ENCODE results near the gene HIP1R. TPM values are rescaled to one million over a fixed set of nuclear protein-coding genes. Genes with fewer than 3 reads are reported as not detected.

The HIP1R gene
- polyA plus RNA-seq, 2 of the 4 experiments (the other 2 are of a cell fraction): 9.0 to 10.6 TPM

DNA sequence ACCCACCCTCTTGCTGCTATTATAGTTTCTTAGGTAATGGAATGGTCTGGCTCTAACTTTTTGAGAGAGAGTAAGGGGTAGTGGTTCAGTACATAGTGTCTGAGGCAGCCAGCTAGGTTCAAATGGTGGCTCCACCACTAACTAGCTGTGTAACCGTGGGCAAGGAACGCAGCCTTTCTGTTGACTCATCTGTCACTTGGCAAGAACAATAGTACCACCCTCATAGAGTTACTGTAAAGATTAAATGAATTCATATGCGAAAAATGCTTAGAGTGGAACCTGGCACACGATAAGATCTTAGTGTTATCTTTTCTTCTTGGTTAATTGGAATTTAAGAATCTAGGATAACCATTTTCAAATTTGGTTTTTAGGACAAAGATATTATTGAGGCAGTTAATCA, 46.9 kb upstream of the HIP1R start:
- TF ChIP-seq, protein P1, sequence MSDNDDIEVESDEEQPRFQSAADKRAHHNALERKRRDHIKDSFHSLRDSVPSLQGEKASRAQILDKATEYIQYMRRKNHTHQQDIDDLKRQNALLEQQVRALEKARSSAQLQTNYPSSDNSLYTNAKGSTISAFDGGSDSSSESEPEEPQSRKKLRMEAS (IDR thresholded peaks at IDR 0.05): no peak
- no peak for ATAC-seq
- Histone ChIP-seq H3K27ac (no peak overlapping the region), H3K4me2 (no peak overlapping the region), H3K4me3 (no peak overlapping the region), H3K9me3 (no peaks in the 10 kb centered on the region), H3K4me1 (no peaks in the 10 kb centered on the region)
- DNase-seq (ENCODE audit: low read depth in 1 of 2, low spot score in 1 of 2): no peak
- FAIRE-seq: no peak
- WGBS (ENCODE audit: missing lambda C conversion rate): 44% methylated on average over 4 of the region's 4 CpGs
- POLR2A ChIA-PET: interaction anchor here (0.6 kb wide), 1 partner anchor 340 kb away, joined by 4 read pairs; no protein-coding TSS in a partner anchor
- CTCF ChIA-PET: interaction anchor here (8.2 kb wide), 1 partner anchor 72 kb away, joined by 95 read pairs; no protein-coding TSS in a partner anchor

DNA sequence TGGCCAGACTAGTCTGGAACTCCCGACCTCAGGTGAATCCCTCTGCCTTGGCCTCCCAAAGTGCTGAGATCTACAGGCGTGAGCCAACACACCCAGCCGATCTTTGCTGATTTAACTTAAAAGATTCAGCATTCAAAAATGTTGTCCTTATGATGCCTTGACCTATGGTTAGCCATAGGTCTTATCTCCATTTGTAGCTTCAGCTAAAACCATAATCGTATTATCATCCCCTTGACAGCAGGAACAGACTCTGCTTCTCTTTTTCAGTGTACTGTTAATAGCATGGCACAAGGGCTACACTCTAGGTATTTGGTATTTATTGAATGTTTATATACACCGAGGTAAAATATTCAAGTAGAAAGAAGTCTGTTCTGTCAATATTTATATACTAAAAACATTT, 45.6 kb upstream of the HIP1R start:
- ChIA-PET POLR2A (no interaction called here), CTCF (interaction anchor here (0.5 to 8.2 kb wide), 6 partner anchors 8 to 324 kb away, joined by 3 to 95 read pairs (median 6); partner anchors contain the start of gene DENR)
- no peaks in the 10 kb centered on the region for H3K9me3 ChIP-seq
- ATAC-seq: no peak
- WGBS (ENCODE audit: missing lambda C conversion rate): 67% methylated on average over 5 of the region's 5 CpGs
- TF ChIP-seq POLR2A (IDR thresholded peaks at IDR 0.05; ENCODE audit: low read length) (no peak), SREBF2 (IDR thresholded peaks at IDR 0.05) (no peak), TP53 (CRISPR knock-in tag; IDR thresholded peaks at IDR 0.05) (no peak), KDM1A (IDR thresholded peaks at IDR 0.05; ENCODE audit: low read depth) (no peak), SMC3 (IDR thresholded peaks at IDR 0.05) (no peak), MYC (IDR thresholded peaks at IDR 0.05; ENCODE audit: borderline replicate concordance, low read length) (no peak), RFX5 (IDR thresholded peaks at IDR 0.05) (no peak), RCOR1 (IDR thresholded peaks at IDR 0.05; ENCODE audit: low read depth, low read length) (no peak), EHF (CRISPR knock-in tag; IDR thresholded peaks at IDR 0.05) (no peak), FOSL2 (IDR thresholded peaks at IDR 0.05) (no peak), FOSL2 (CRISPR knock-in tag; IDR thresholded peaks at IDR 0.05) (no peak)
- TF ChIP-seq, protein P2, sequence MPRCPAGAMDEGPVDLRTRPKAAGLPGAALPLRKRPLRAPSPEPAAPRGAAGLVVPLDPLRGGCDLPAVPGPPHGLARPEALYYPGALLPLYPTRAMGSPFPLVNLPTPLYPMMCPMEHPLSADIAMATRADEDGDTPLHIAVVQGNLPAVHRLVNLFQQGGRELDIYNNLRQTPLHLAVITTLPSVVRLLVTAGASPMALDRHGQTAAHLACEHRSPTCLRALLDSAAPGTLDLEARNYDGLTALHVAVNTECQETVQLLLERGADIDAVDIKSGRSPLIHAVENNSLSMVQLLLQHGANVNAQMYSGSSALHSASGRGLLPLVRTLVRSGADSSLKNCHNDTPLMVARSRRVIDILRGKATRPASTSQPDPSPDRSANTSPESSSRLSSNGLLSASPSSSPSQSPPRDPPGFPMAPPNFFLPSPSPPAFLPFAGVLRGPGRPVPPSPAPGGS (IDR thresholded peaks at IDR 0.05): no peak
- TF ChIP-seq, protein P3, sequence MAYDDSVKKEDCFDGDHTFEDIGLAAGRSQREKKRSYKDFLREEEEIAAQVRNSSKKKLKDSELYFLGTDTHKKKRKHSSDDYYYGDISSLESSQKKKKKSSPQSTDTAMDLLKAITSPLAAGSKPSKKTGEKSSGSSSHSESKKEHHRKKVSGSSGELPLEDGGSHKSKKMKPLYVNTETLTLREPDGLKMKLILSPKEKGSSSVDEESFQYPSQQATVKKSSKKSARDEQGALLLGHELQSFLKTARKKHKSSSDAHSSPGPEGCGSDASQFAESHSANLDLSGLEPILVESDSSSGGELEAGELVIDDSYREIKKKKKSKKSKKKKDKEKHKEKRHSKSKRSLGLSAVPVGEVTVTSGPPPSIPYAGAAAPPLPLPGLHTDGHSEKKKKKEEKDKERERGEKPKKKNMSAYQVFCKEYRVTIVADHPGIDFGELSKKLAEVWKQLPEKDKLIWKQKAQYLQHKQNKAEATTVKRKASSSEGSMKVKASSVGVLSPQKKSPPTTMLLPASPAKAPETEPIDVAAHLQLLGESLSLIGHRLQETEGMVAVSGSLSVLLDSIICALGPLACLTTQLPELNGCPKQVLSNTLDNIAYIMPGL (CRISPR knock-in tag; IDR thresholded peaks at IDR 0.05; ENCODE audit: borderline replicate concordance): no peak
- TF ChIP-seq, protein P4, sequence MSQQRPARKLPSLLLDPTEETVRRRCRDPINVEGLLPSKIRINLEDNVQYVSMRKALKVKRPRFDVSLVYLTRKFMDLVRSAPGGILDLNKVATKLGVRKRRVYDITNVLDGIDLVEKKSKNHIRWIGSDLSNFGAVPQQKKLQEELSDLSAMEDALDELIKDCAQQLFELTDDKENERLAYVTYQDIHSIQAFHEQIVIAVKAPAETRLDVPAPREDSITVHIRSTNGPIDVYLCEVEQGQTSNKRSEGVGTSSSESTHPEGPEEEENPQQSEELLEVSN (IDR thresholded peaks at IDR 0.05; ENCODE audit: borderline replicate concordance, low read depth): no peak
- H3K27ac ChIP-seq: no peak overlapping the region
- no peak for FAIRE-seq
- no peaks in the 10 kb centered on the region for H3K4me1 ChIP-seq
- DNase-seq (ENCODE audit: low read depth in 1 of 2, low spot score in 1 of 2): no peak
- H3K4me2 ChIP-seq: no peak overlapping the region
- H3K4me3 ChIP-seq: no peak overlapping the region

DNA sequence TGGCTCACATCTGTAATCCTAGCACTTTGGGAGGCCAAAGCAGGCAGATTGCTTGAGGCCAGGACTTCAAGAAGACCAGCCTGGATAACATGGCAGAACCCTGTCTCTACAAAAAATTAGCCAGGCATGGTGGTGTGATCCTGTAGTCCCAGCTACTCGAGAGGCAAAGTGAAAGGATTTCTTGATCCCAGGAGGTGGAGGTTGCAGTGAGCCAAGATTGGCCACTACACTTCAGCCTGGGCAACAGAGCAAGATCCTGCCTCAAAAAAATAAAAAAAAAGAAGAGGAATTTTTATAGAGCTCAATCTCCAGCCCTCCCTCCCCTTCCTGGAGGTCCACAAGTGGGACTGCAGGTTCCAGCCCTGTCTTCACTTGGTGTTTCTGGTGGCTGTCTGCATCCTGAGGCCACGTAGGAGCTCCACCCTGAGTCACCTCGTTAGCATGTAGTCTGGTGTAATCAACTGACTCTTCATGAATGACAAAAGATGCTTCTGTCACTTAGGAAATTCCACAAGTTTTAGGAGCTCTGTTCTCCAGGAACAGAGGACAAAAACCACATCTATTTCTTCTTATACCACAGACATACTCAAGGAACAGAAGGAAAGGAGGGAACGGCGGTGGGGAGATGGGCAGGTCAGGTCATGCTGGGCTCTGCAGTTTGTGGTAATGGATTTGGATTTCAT, 44.7 kb upstream of the HIP1R start:
- POLR2A ChIA-PET: no interaction called here
- no peak for FAIRE-seq
- CTCF ChIA-PET: interaction anchor here (0.7 to 8.2 kb wide), 8 partner anchors 9 to 162 kb away, joined by 3 to 95 read pairs (median 6); partner anchors contain the start of gene DENR
- WGBS (ENCODE audit: missing lambda C conversion rate): 76% methylated on average over 5 of the region's 5 CpGs
- H3K4me2 ChIP-seq: no peak overlapping the region
- no peaks in the 10 kb centered on the region for H3K9me3 ChIP-seq
- H3K4me1 ChIP-seq: no peaks in the 10 kb centered on the region
- no peak for DNase-seq (ENCODE audit: low read depth in 1 of 2, low spot score in 1 of 2)
- H3K4me3 ChIP-seq: no peak overlapping the region
- TF ChIP-seq RFX5 (IDR thresholded peaks at IDR 0.05) (no peak), MAFK (IDR thresholded peaks at IDR 0.05; ENCODE audit: partially characterized antibody) (no peak), HEYL (CRISPR knock-in tag; IDR thresholded peaks at IDR 0.05) (no peak), JUN (IDR thresholded peaks at IDR 0.05) (no peak), ZSCAN20 (CRISPR knock-in tag; IDR thresholded peaks at IDR 0.05) (no peak), RNF2 (IDR thresholded peaks at IDR 0.05; ENCODE audit: borderline replicate concordance, low read depth) (no peak), ESRRA (IDR thresholded peaks at IDR 0.05; ENCODE audit: borderline replicate concordance, low read length) (no peak), EHF (CRISPR knock-in tag; IDR thresholded peaks at IDR 0.05) (no peak), RARB (CRISPR knock-in tag; IDR thresholded peaks at IDR 0.05) (no peak)
- TF ChIP-seq, protein P5, sequence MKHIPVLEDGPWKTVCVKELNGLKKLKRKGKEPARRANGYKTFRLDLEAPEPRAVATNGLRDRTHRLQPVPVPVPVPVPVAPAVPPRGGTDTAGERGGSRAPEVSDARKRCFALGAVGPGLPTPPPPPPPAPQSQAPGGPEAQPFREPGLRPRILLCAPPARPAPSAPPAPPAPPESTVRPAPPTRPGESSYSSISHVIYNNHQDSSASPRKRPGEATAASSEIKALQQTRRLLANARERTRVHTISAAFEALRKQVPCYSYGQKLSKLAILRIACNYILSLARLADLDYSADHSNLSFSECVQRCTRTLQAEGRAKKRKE (CRISPR knock-in tag; IDR thresholded peaks at IDR 0.05; ENCODE audit: low read depth): no peak
- TF ChIP-seq, protein P6, sequence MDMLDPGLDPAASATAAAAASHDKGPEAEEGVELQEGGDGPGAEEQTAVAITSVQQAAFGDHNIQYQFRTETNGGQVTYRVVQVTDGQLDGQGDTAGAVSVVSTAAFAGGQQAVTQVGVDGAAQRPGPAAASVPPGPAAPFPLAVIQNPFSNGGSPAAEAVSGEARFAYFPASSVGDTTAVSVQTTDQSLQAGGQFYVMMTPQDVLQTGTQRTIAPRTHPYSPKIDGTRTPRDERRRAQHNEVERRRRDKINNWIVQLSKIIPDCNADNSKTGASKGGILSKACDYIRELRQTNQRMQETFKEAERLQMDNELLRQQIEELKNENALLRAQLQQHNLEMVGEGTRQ (IDR thresholded peaks at IDR 0.05): no peak
- H3K27ac ChIP-seq: no peak overlapping the region
- ATAC-seq: no peak

Data from A549 (cell line).